GM19351 (cell line): ENCODE results near the gene COL27A1.

Experiments
- ATAC-seq: cut with Tn5 transposase; IDR thresholded peaks from one replicate; pipeline ENCODE4 v1.9.1; 2021; ENCODE audit warnings: mild to moderate bottlenecking, moderate library complexity; ENCODE audit not compliant: unreplicated experiment

COL27A1 gene

DNA sequence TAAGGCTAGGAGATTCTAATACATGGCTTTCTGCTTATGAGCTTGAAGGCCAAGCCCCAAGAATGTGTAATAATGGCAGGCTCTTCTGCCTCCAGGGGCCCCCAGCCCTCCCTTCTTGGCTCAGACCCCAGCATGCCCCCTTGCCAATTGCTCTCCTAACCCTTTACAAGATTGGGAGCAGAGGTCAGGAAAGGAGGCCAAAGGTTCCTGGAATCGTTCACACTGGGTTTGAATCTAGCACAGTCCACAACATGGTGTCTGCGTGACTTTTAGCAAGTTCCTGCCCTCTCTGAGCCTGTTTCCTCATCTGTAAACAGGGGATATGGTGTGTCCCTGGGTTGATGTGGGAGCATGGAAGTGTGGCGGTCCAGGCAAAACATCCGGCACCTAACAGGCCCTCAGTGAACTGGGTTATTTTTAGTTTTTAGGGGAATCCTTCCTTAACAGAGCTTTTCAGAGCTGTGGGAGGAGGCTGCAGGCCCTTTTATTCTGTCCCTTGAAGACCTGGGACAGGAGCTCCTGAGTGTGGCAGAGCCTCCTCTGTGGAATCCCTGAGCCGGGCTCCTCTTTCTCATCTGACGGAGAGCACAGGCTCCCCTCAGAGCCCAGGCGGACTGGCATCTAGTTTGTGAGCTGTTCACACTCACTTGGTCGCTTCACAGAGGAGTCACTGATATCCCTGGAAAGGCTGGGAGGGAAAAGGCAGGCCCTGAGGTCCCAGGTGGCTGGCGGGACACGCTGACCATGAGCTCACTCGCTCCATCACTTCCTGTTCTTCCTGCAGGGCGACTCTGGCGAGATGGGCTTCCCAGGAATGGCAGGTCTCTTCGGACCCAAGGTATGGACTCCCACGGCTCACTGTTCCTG is 144.2 kb downstream of the COL27A1 start:
- ATAC-seq = no peak

DNA sequence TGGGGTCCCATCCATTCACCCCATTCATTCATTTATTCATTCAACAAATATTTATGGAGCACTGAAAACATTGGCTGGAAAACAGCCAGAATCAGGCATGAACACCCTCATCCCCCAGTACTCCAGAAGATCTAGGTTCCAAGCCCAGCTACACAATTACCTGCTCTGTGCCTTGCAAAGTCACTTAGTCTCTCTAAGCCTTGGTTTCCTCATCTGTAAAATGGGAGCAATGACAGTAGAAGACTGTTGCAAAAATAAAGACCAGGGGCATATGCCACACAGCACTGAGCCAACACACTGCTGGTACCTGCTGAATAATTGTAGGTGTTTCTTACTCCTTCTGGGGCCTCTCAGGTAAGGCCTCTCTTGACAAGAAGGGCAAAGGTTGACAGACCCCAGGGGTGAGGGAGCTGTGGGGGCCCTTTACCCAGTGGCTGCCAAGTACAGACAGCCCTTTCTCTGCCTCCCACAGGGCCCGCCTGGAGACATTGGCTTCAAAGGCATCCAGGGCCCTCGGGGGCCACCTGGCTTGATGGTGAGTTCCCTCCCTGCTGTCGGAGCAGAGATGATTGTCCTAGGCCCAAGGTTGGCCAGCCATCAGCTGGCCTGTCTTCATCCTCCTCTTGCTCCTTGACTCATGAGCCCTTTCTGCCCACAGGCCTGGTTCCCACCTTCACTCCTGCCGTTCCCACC is 145.0 kb downstream of the COL27A1 start:
- no peak for ATAC-seq

DNA sequence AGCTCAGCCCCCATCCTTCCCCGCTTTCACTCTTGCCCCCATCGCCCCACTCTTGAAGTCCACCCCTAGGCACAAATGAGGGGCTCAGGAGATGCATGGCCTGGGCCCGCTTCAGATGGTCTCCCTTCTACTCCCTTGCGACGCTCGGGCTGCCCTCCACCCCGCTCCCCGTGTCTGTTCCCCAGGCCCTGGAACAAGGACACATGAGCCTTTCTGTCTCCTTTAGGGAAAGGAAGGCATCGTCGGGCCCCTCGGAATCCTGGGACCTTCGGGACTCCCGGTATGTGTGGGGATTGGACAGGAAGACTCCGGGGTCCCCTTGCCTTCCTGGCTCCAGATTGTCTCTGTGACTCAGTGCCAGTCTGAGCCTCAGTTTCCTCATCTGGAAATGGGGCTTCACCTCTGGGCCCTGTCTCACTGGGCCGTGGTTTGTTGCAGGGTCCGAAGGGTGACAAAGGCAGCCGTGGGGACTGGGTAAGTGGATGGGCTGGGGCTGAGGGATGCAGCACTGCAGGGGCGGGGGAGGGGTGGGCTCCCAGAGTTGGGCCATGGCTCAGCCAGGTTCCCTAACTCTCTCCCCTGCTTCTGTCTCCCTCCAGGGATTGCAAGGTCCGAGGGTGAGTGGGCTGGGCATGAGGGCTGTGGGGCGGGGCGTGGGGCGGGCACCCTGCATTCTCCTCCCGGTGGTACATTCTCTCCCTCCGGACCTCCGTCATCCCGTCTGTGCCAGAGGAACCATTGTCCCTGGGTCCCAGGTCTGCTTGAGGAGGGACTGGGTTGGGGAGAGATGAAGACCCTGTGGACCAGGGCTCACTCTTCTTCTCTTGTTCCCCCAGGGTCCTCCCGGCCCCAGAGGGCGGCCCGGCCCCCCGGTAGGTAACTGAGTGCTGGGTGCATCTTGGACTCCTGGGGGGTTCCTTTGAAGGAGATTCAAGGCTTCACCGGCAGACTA is 145.8 kb downstream of the COL27A1 start:
- no peak for ATAC-seq

DNA sequence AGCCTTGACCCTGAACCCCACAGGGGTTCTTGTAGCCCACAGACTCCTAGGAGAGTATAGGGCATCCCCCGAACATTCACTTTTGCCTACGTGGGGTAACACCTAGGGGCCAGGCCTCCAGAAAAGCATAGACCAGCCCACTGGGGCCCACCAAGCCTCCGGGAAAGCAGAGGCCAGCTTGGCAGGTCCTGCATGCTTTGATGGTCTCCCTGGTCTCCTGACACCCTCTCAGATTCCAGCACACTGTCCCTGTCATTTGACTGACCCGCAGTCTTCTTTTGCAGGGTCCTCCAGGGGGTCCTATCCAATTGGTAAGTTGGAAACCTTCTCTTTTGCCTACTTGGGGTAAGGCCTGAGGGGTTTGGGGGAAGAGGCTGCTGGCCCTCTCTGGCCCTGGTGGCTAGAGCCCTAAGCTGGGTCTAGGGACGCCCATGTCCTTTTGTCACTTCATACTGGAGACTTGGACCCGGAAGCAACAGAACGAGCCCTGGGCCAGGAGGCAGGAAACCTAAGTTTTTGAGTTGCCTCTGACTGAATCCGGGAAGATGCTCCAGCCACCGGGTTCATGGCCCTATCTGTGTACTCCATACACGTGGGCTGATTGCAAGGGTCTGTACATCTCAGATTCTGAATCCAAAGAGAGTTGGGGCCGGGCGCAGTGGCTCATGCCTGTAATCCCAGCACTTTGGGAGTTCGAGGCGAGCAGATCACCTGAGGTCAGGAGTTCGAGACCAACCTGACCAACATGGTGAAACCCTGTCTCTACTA is 146.6 kb downstream of the COL27A1 start:
- no peak for ATAC-seq

DNA sequence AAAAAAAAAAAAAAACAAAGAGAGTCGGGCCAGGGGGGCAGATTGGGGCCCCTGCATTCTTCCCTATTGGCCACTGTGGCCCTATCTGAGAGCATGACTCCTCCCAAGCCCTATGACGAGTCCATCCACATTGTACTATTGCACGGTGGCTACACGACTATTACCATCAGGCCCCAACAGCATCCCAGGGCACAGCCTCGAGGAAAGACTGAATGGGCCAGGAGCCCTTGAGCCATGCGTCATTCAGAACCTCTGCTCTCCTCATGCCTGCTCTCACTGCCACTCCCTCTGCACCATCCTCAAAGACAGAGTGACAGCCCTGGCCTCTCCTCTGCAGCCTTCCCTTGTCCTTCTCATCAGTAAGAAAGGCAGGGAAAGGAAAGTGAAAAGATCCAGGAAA is 147.4 kb downstream of the COL27A1 start:
- no peak for ATAC-seq

DNA sequence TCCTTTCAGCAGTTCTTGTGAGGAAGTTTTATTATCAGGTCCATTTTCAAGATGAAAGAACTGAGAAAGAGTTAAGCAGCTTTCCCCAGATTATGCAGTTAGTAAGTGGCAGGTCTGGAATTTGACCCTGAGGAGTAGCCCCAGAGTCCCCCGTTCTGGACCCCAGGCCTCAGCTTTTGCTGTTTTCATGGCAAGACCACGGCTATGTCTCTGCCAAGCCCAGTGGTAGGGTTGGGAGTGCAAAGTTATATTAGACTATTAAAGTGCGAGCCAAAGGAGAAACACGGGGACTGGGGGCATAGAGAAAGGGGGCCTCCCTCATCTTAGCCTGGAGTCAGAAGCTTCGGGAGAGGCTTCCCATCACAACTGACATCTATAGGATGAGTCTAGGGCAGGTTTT is 148.2 kb downstream of the COL27A1 start:
- no peak for ATAC-seq

DNA sequence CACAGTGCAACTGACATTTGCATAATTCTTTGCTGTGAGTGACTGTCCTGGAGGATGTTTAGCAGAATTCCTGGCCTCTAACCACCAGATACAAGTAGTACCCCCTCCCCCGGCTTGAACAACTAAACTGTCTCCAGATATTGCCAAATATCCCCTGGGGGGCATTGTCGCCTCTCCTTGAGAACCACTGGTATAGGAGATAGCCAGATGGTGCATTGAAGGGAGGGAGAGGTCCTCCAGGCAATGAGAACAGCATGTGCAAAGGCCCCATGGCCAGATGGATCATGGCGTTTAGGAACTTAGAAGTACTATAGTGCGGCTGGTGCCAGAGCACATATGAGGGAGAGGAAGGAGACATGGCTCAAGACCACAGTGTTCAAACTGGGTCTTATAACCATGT is 148.6 kb downstream of the COL27A1 start:
- no peak for ATAC-seq

DNA sequence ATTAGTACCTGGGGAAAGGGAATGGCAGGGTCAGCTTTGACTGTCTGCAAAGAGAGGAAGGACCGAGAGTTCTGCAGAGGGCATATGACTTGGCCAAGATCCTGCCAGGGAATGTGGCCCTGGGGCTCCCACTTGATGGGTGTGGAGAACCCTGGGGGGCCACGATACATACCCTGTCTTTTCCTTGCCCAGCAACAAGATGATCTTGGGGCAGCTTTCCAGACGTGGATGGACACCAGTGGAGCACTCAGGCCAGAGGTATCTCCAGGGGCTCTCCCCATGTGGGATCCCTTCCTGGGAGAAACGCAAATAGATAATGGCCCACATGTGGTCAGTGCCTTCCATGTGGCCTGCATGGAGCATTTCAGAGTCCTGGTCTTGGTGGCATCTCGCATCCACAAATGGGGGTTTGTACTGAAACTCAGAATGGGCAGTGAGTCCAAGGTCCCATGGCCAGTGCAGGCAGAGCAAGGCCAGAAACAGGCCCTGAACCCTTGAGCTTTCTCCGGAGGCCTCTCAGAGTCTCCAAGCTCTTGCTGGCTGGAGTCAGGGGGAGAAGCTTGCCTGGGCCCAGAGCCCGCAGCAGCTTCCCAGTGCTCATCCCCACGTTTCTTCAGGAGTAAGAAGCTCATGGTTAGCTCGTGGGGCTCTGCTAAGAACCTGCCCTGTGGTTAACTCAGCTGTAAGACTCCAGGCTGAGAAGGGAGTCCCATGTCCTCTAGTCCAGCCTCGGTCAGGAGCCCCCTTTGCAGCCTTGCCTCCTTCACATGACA is 149.3 kb downstream of the COL27A1 start:
- no peak for ATAC-seq

DNA sequence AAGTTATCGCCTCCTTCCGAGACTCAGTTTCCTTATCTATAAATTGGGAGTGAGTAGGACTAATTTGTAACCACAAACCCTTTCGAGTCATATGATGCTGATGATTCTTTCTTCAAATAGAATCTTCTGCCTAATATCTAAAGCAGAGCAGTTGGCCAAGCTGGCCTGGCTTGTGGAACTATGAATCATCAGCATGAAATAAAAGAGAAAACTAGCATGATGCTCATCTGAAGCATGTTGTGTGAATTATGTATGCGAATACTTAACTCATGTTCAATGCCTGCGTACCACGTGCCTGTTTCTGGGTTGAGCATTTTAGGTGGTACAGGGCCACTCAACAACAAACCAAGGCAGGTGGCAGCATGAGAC is 152.5 kb downstream of the COL27A1 start:
- no peak for ATAC-seq

DNA sequence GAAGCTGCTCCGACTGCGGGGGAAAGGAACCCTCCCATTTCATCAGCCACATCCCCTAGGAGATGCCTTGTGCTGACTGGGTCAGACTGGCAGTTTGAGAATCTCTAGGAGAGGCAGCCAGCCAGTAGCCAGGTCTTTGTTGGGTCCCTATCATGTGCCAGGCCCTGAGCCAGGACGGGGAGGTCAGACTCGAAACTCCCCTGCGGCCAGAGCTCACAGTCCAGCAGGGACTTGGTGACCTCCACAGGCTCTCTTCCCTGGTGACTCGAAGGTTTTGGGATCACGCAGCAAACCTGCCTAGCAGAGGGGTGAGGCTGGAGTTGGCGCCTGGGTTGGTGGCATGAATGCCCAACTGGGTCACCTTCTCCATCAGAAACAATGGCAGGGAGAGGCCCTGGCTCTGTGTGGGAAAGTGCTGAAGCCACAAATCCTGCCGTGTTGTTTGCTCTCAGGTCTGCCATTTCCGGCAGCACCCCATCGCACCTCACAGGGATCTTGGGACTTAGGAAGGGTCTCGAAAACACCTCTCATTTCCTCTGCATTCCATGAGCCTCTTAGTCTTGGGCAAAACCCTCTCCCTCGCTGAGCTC is 153.1 kb downstream of the COL27A1 start:
- no peak for ATAC-seq

DNA sequence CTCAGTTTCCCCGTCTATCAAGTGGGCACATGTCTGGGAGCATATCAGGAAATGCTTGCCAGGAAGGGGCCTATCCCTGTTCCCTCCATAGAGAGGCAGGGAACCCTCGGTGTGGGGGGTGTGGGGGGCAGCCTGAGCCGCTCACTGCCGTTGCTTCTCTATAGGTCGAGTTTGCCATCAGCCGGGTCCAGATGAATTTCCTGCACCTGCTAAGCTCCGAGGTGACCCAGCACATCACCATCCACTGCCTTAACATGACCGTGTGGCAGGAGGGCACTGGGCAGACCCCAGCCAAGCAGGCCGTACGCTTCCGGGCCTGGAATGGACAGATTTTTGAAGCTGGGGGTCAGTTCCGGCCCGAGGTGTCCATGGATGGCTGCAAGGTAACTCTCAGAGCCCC is 153.8 kb downstream of the COL27A1 start:
- ATAC-seq = no peak

DNA sequence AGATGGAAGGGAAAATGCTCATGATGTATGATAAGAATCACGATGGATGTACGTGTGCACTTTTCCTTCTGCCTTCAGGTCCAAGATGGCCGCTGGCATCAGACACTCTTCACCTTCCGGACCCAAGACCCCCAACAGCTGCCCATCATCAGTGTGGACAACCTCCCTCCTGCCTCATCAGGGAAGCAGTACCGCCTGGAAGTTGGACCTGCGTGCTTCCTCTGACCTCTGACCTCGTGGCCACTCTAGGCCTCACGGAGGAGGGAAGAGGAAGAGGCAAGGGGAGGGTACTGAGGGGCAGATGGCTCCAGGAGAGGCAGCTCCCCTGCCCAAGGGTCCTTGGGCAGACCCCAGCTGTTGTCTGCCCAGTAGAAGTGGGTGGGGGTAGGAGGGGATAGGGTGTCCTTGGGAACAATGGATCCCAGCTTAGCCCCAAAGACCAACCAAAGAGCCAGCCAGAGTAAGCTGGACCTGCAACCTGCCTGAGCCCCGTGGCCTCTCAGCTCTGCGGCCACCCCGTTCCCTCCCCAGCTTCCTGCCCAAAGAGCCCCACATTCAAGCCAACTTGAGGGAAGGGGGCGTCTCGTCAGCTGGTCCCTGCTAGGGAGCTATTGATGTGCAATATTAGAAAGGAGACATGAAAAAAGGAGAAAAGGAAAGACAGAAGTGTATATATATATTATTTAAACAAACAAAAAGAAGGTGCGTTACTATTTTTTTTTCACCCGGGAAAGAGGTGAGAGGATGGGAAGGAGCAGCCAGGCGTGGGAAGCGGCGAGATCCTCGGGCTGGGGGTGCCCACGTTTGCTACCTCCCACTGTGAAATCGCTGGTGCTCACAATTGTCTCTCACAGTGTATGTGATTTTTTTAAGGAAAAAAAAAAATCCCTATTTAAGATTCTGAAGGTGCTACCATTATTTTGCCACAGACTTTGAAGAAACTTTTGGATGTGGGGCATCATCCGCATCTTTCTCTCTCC is 155.4 kb downstream of the COL27A1 start:
- ATAC-seq = no peak

DNA sequence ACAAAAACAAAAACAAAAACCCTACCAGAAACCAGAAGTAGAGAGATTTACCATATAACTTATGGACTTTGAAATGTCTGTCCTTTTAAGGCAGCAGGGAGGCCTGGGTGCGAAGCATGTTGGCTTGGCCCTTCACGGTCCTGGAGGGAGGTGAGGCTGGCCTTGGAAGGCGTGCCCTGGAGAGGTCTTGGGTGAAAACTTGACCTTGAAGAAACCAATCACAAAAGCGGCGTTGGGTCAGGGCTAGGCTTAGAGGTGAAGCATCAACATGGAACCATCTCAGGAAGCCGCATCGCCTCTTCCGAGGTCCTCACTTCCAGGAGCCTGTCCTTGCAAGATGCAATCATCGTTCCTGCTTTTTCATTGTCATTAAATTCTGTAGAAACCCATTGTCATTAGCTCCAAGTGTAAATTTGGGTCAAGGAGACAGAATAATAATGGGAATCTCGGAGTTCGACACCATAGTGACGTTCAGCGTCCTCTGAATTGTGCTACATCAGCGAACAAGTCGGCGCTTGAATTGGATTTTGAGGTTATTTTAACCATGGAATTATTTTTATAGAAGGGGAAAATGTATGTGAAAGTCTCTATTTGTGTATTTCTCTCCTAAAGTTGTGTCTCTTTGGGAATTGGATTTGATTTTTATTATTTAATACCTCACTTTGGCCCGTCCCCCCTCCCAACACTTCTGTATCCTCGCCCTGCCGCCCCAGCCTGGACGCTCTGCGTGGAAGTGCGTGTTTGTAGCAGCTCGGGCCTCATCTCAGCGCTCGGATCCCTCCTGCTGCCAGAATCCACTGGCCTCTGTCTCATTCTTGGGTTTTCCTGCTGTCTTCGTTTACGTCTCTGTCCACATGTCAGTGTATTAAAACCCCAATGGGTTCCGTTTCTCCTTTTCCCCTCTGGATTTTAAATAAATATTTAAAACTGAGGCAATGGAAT is 156.5 kb downstream of the COL27A1 start:
- no peak for ATAC-seq

DNA sequence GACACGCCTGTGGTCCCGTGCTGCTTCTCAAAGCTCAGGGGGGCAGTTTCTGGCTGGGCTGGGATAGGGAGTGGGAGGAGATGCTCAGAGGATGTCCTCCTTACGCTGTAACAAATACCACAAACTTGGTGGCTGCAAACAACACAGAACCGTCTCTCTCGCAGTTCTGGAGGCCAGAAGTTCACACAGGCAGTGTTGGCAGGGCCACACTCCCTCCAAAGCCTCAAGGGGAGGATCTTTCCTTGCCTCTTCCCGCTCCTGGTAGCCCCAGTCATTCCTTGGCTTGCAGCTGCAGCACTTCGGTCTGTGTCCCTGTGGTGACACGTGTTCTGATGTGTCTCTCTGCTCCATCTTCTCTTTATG is 157.2 kb downstream of the COL27A1 start:
- ATAC-seq = no peak

DNA sequence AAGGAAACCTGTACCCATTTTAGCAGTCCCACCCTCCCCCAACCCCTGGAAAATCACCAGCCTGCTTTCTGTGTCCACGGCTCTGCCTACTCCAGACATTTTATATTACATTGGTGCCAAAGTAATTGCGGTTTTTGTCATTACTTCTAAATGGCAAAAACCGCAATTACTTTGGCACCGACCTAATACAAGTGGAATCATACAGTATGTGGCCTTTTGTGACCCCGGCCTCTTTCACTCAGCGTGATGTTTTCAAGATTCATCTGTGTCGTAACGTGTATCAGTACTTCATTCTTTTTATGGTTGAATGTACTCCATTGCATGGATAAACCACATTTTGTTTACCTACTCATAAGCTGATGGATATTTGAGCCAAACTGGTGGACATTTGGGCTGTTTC is 157.8 kb downstream of the COL27A1 start:
- ATAC-seq = no peak

DNA sequence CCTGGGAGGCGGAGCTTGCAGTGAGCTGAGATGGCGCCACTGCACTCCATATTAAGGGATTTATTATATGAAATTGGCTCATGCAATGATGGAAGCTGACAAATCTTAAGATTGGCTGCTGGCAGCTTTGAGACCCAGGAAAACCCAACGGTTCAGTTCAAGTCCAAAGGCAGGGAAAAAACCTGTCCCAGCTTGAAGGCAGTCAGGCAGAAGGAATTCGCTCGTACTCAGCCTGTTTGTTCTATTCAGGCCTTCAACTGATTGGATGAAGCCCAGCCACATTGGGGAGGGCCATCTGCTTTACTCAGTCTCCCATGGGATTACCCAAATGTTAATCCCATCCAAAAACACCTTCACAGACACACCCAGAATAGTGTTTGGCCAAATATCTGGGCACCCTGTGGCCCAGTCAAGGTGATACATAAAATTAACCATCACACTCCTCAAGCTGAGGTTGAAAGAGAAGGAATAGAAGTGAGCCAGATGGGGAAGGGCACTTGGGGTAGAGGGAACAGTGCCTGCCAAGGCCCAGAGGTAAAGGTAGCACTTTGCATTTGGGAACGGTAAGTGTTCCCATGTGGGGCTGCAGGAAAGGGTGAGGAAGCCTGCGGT is 159.0 kb downstream of the COL27A1 start:
- ATAC-seq = no peak
